Mesenchymal stem cell (in vitro differentiated cells and primary cell): Measurements from ENCODE around the gene ZNG1F. TPM values are rescaled to one million over a fixed set of nuclear protein-coding genes. Genes with fewer than 3 reads are reported as not detected.
"Not testable (repeated sequence)": the region's sequence is repeated elsewhere in the genome, so short reads cannot be mapped to it uniquely, and the experiment has no call there.

Experiments used
- DNase-seq: peaks from one replicate; pipeline ENCODE4 v3.0.0-alpha.2; 2013
- H2AFZ ChIP-seq: one replicate; pipeline ENCODE4 v1.6.1; 2013; ENCODE audit warnings: low read depth, mild to moderate bottlenecking, control low read depth, inconsistent platforms, low read length, moderate library complexity
- H2AK5ac ChIP-seq: 2 replicates; pipeline ENCODE4 v1.6.1; 2013; ENCODE audit warnings: low read length, moderate library complexity, mild to moderate bottlenecking, inconsistent platforms; ENCODE audit not compliant: severe bottlenecking
- H2BK120ac ChIP-seq: one replicate; pipeline ENCODE4 v1.6.1; 2013; ENCODE audit warnings: low read depth, mild to moderate bottlenecking, inconsistent platforms, low read length, moderate library complexity
- H2BK12ac ChIP-seq, 2 experiments: one replicate each; pipeline ENCODE4 v1.6.1; 2013; ENCODE audit warnings: inconsistent platforms in 2 of 2, low read length in 2 of 2, mild to moderate bottlenecking in 2 of 2, moderate library complexity in 2 of 2, control low read depth in 1 of 2
- H2BK15ac ChIP-seq: one replicate; pipeline ENCODE4 v1.6.1; 2013; ENCODE audit warnings: mild to moderate bottlenecking, low read depth, inconsistent platforms; ENCODE audit not compliant: poor library complexity, severe bottlenecking
- H2BK5ac ChIP-seq: 2 replicates; pipeline ENCODE4 v1.6.1; 2013; ENCODE audit warnings: low read depth, mild to moderate bottlenecking, low read length, control low read depth, inconsistent platforms; ENCODE audit not compliant: poor library complexity, severe bottlenecking
- H3K14ac ChIP-seq, 2 experiments: one replicate each; pipeline ENCODE4 v1.6.1; 2013; ENCODE audit warnings: inconsistent platforms in 2 of 2, low read length in 2 of 2, control low read depth in 1 of 2, mild to moderate bottlenecking in 1 of 2, moderate library complexity in 1 of 2
- H3K18ac ChIP-seq, 2 experiments: one replicate each; pipeline ENCODE4 v1.6.1; 2013; ENCODE audit warnings: inconsistent platforms in 2 of 2, low read length in 2 of 2, control low read depth in 1 of 2, low read depth in 1 of 2, mild to moderate bottlenecking in 1 of 2
- H3K23ac ChIP-seq, 2 experiments: one replicate each; pipeline ENCODE4 v1.6.1; 2013; ENCODE audit warnings: inconsistent platforms in 2 of 2, low read length in 2 of 2, mild to moderate bottlenecking in 2 of 2, moderate library complexity in 2 of 2, control low read depth in 1 of 2
- H3K27ac ChIP-seq: 2 replicates; pipeline ENCODE4 v1.5.1; 2013; ENCODE audit warnings: mild to moderate bottlenecking, moderate library complexity, low read length, control low read depth, inconsistent platforms; ENCODE audit not compliant: poor library complexity, severe bottlenecking
- H3K27me3 ChIP-seq, 2 experiments: 2 replicates each; pipeline versions ENCODE4 v1.6.1 to v1.7.0; 2013; ENCODE audit warnings: low read length in 2 of 2, mild to moderate bottlenecking in 2 of 2, moderate library complexity in 2 of 2, control low read depth in 1 of 2, inconsistent platforms in 1 of 2; ENCODE audit not compliant: control insufficient read depth in 1 of 2, insufficient read depth in 1 of 2
- H3K36me3 ChIP-seq, 2 experiments: 2 replicates each; pipeline versions ENCODE4 v1.6.1 to v1.7.0; 2013; ENCODE audit warnings: low read length in 2 of 2, control low read depth in 1 of 2, inconsistent platforms in 1 of 2, low read depth in 1 of 2, mild to moderate bottlenecking in 1 of 2; ENCODE audit not compliant: insufficient read depth in 2 of 2, control insufficient read depth in 1 of 2
- H3K4ac ChIP-seq, 2 experiments: one replicate each; pipeline ENCODE4 v1.6.1; 2013; ENCODE audit warnings: inconsistent platforms in 2 of 2, low read length in 2 of 2, mild to moderate bottlenecking in 2 of 2, moderate library complexity in 2 of 2, control low read depth in 1 of 2, low read depth in 1 of 2
- H3K4me1 ChIP-seq: 2 replicates; pipeline ENCODE4 v1.6.1; 2013; ENCODE audit warnings: low read depth, low read length, control low read depth; ENCODE audit not compliant: control insufficient read depth, insufficient read depth
- H3K4me2 ChIP-seq: 2 replicates; pipeline ENCODE4 v1.6.1; 2013; ENCODE audit warnings: low read length, mild to moderate bottlenecking, inconsistent platforms; ENCODE audit not compliant: poor library complexity, severe bottlenecking
- H3K4me3 ChIP-seq, 2 experiments: 2 replicates each; pipeline versions ENCODE4 v1.5.1 to v1.7.0; 2013; ENCODE audit warnings: low read length in 2 of 2, mild to moderate bottlenecking in 2 of 2, control low read depth in 1 of 2, low read depth in 1 of 2; ENCODE audit not compliant: insufficient read depth in 1 of 2
- H3K79me1 ChIP-seq: replicated peaks from 2 replicates; pipeline ENCODE4 v1.6.1; 2013; ENCODE audit warnings: mild to moderate bottlenecking, control low read depth, low read length, inconsistent platforms; ENCODE audit not compliant: poor library complexity, severe bottlenecking
- H3K9ac ChIP-seq: 2 replicates; pipeline ENCODE4 v1.7.0; 2013; ENCODE audit warnings: mild to moderate bottlenecking, low read length, moderate library complexity
- H3K9me3 ChIP-seq: 2 replicates; pipeline ENCODE4 v1.7.0; 2013; ENCODE audit warnings: mild to moderate bottlenecking, low read length; ENCODE audit not compliant: control insufficient read depth
- H4K8ac ChIP-seq: one replicate; pipeline ENCODE4 v1.6.1; 2013; ENCODE audit warnings: inconsistent platforms, mild to moderate bottlenecking, low read length, moderate library complexity
- H4K91ac ChIP-seq: one replicate; pipeline ENCODE4 v1.6.1; 2013; ENCODE audit warnings: mild to moderate bottlenecking, low read length, inconsistent platforms
- WGBS: methylation state at CpG from one replicate; pipeline ENCODE4 v1.1.7; 2013; ENCODE audit warnings: mixed read lengths; 5-methylcytosine and 5-hydroxymethylcytosine counted together
- polyA plus RNA-seq, 2 experiments: library from polyadenylated mRNA; stranded (reverse); fragments of 200-250 nt; gene quantifications; one replicate each; pipeline ENCODE4 v1.2.3, GENCODE V29; 2013

ZNG1F gene
- 4.8 TPM for polyA plus RNA-seq (2013, experiment 1 of 2)
- polyA plus RNA-seq (2013, experiment 2 of 2), result 2.3 TPM

- H3K27me3 ChIP-seq, H3K9ac ChIP-seq, H4K8ac ChIP-seq, H2BK12ac ChIP-seq, H3K14ac ChIP-seq, H3K18ac ChIP-seq, H2BK120ac ChIP-seq, H3K23ac ChIP-seq, H3K4ac ChIP-seq, H3K4me1 ChIP-seq, H3K27ac ChIP-seq, H2BK15ac ChIP-seq, H2AK5ac ChIP-seq, H4K91ac ChIP-seq, DNase-seq, H3K4me3 ChIP-seq, H3K36me3 ChIP-seq, H3K9me3 ChIP-seq, H3K4me2 ChIP-seq, H3K79me1 ChIP-seq, H2AFZ ChIP-seq, H2BK5ac ChIP-seq: not testable (repeated sequence)
- WGBS, result no CpG with 5 or more reads among the region's 31 CpGs
Observed at GRCh38 chr9:41189217-41189616, at the start of gene ZNG1F. ZNG1F (minus strand) TSS chr9:41189317; CDS start chr9:41189258, 59 bp downstream.

- H3K27me3 ChIP-seq, H3K4me3 ChIP-seq, H2BK5ac ChIP-seq, H3K4me1 ChIP-seq, H2BK120ac ChIP-seq, H2AFZ ChIP-seq, H3K18ac ChIP-seq, H3K4ac ChIP-seq, H2AK5ac ChIP-seq, H3K36me3 ChIP-seq, H3K23ac ChIP-seq, H3K14ac ChIP-seq, H2BK15ac ChIP-seq, H3K27ac ChIP-seq, H4K91ac ChIP-seq, H3K9ac ChIP-seq, H2BK12ac ChIP-seq, H3K79me1 ChIP-seq, H3K9me3 ChIP-seq, H4K8ac ChIP-seq: not testable (repeated sequence)
- peak; percentile 1 for DNase-seq
- 79% methylated on average over 25 of the region's 51 CpGs for WGBS
- peak overlapping the region; percentile 61 for H3K4me2 ChIP-seq
Observed at GRCh38 chr9:41237110-41237749, 48.1 kb upstream of the ZNG1F start.

GRCh38 chr9:41236486-41237109, 47.5 kb upstream of the ZNG1F start:
- not testable (repeated sequence) for H2AK5ac ChIP-seq, H4K8ac ChIP-seq, H3K79me1 ChIP-seq, H3K27me3 ChIP-seq, H2BK5ac ChIP-seq, H3K23ac ChIP-seq, H3K27ac ChIP-seq, H2BK12ac ChIP-seq, H3K14ac ChIP-seq, H3K36me3 ChIP-seq, H3K9me3 ChIP-seq, H3K4me3 ChIP-seq, H3K9ac ChIP-seq, H4K91ac ChIP-seq, H3K18ac ChIP-seq, H3K4ac ChIP-seq, H2BK120ac ChIP-seq, DNase-seq, H2BK15ac ChIP-seq, H3K4me1 ChIP-seq, H2AFZ ChIP-seq, H3K4me2 ChIP-seq
- WGBS, result 85% methylated on average over 23 of the region's 23 CpGs

- not testable (repeated sequence) for H3K23ac ChIP-seq, H3K4me1 ChIP-seq, H3K79me1 ChIP-seq, H3K4me2 ChIP-seq, H2BK5ac ChIP-seq, H4K8ac ChIP-seq, H3K27me3 ChIP-seq, H2AK5ac ChIP-seq, H3K36me3 ChIP-seq, H3K14ac ChIP-seq, H3K4ac ChIP-seq, H2BK120ac ChIP-seq, H3K18ac ChIP-seq, H3K9ac ChIP-seq, H2BK12ac ChIP-seq, H4K91ac ChIP-seq, H2BK15ac ChIP-seq, H3K27ac ChIP-seq, H2AFZ ChIP-seq, H3K9me3 ChIP-seq
- 80% methylated on average over 33 of the region's 55 CpGs for WGBS
- DNase-seq, result peak; percentile 0
- peak overlapping the region in 1 of 2 experiments; percentile 49 for H3K4me3 ChIP-seq
Observed at GRCh38 chr9:41234811-41235805, 46.0 kb upstream of the ZNG1F start.
